ENCODE results near the gene FZR1. TPM values are rescaled to one million over a fixed set of nuclear protein-coding genes. Genes with fewer than 3 reads are reported as not detected.

The FZR1 gene
- total RNA-seq, 4 donors from 2014 or later, result 45.1 to 51.1 (median 47.9) TPM

- no peak for DNase-seq (ENCODE audit: low spot score in 2 of 2)
- Histone ChIP-seq H3K27ac (no peak within 1 kb of the TSS), H3K36me3 (peaks cover 30% of the 10 kb centered on the region), H3K9me3 (no peaks in the 10 kb centered on the region), H3K4me1 (peaks cover 30% of the 10 kb centered on the region), H3K4me3 (no peak within 1 kb of the TSS), H3K27me3 (no peaks in the 10 kb centered on the region)
- 75% methylated on average over 17 of the region's 28 CpGs for WGBS
- TF ChIP-seq EP300 (IDR thresholded peaks at IDR 0.05) (no peak), CTCF (IDR thresholded peaks at IDR 0.05) (no peak), POLR2A (IDR thresholded peaks at IDR 0.05) (no peak), POLR2AphosphoS5 (IDR thresholded peaks at IDR 0.05) (no peak)
Measured at GRCh38 chr19:3538965-3539755, 33.0 kb downstream of the FZR1 start, which contains the start of gene TEKTIP1. TSS of gene TEKTIP1 (plus strand) at chr19:3539174. CDS start at chr19:3539178, 4 bp downstream.

- H3K27ac ChIP-seq, result no peak overlapping the region
- peaks cover 33% of the 10 kb centered on the region for H3K4me1 ChIP-seq
- no peaks in the 10 kb centered on the region for H3K9me3 ChIP-seq
- WGBS, result 93% methylated on average over 1 of the region's 1 CpG
- H3K27me3 ChIP-seq, result no peaks in the 10 kb centered on the region
- DNase-seq (ENCODE audit: low spot score in 2 of 2), result no peak
- no peak overlapping the region for H3K4me3 ChIP-seq
- H3K36me3 ChIP-seq, result peaks cover 28% of the 10 kb centered on the region
- no peak for TF ChIP-seq EP300 (IDR thresholded peaks at IDR 0.05)
- no peak for TF ChIP-seq CTCF (IDR thresholded peaks at IDR 0.05)
Measured at GRCh38 chr19:3539756-3540118, 33.6 kb downstream of the FZR1 start.

GRCh38 chr19:3543150-3544057 lies 37.3 kb downstream of the FZR1 start:
- Histone ChIP-seq H3K4me1 (peaks cover 18% of the 10 kb centered on the region), H3K9me3 (no peaks in the 10 kb centered on the region), H3K4me3 (no peak overlapping the region), H3K36me3 (peaks cover 19% of the 10 kb centered on the region), H3K27me3 (no peaks in the 10 kb centered on the region), H3K27ac (no peak overlapping the region)
- TF ChIP-seq EP300 (IDR thresholded peaks at IDR 0.05), result no peak
- no peak for TF ChIP-seq POLR2AphosphoS5 (IDR thresholded peaks at IDR 0.05)
- WGBS, result 69% methylated on average over 13 of the region's 47 CpGs
- DNase-seq (ENCODE audit: low spot score in 2 of 2), result peak in 1 of 2 donors; percentile 78

GRCh38 chr19:3544058-3544376 lies 37.9 kb downstream of the FZR1 start:
- WGBS, result 100% methylated on average over 1 of the region's 9 CpGs
- no peaks in the 10 kb centered on the region for H3K9me3 ChIP-seq
- no peaks in the 10 kb centered on the region for H3K27me3 ChIP-seq
- H3K4me3 ChIP-seq, result no peak overlapping the region
- peaks cover 13% of the 10 kb centered on the region for H3K4me1 ChIP-seq
- H3K36me3 ChIP-seq, result peaks cover 16% of the 10 kb centered on the region
- H3K27ac ChIP-seq, result no peak overlapping the region
- TF ChIP-seq EP300 (IDR thresholded peaks at IDR 0.05) (no peak), POLR2A (IDR thresholded peaks at IDR 0.05) (no peak), CTCF (IDR thresholded peaks at IDR 0.05) (no peak), POLR2AphosphoS5 (IDR thresholded peaks at IDR 0.05) (no peak)
- DNase-seq (ENCODE audit: low spot score in 2 of 2), result no peak

- no peak for DNase-seq (ENCODE audit: low spot score in 2 of 2)
- Histone ChIP-seq H3K4me1 (peaks cover 12% of the 10 kb centered on the region), H3K27me3 (no peaks in the 10 kb centered on the region), H3K36me3 (peaks cover 16% of the 10 kb centered on the region), H3K9me3 (no peaks in the 10 kb centered on the region), H3K4me3 (no peak overlapping the region), H3K27ac (no peak overlapping the region)
- TF ChIP-seq POLR2AphosphoS5 (IDR thresholded peaks at IDR 0.05) (no peak), EP300 (IDR thresholded peaks at IDR 0.05) (no peak), CTCF (IDR thresholded peaks at IDR 0.05) (peak; percentile 63 to 95), POLR2A (IDR thresholded peaks at IDR 0.05) (no peak)
- WGBS, result 52% methylated on average over 19 of the region's 30 CpGs
Measured at GRCh38 chr19:3544742-3545668, 38.9 kb downstream of the FZR1 start.

Measured in suprapubic skin (tissue), 4 donors.